GM18508 (cell line): ENCODE measurements around the gene SOX4.

Experiments used
- ATAC-seq: cut with Tn5 transposase; IDR thresholded peaks from one replicate; pipeline ENCODE4 v1.9.1; 2021; ENCODE audit warnings: moderate number of reproducible peaks; ENCODE audit not compliant: insufficient read depth, unreplicated experiment

SOX4 gene

GRCh38 chr6:21611485-21611884 lies 17.9 kb downstream of the SOX4 start:
- no peak for ATAC-seq

- ATAC-seq = no peak
Observed at GRCh38 chr6:21612067-21612745, 18.7 kb downstream of the SOX4 start.

- ATAC-seq = no peak
Observed at GRCh38 chr6:21613809-21614208, 20.3 kb downstream of the SOX4 start.

GRCh38 chr6:21614226-21614625 lies 20.7 kb downstream of the SOX4 start:
- ATAC-seq = no peak

- no peak for ATAC-seq
Observed at GRCh38 chr6:21615504-21615903, 22.0 kb downstream of the SOX4 start.

- no peak for ATAC-seq
Observed at GRCh38 chr6:21616005-21616404, 22.5 kb downstream of the SOX4 start.

- no peak for ATAC-seq
Observed at GRCh38 chr6:21625642-21626041, 32.1 kb downstream of the SOX4 start.

- ATAC-seq = no peak
Observed at GRCh38 chr6:21626756-21627155, 33.2 kb downstream of the SOX4 start.

- ATAC-seq = no peak
Observed at GRCh38 chr6:21628160-21628559, 34.6 kb downstream of the SOX4 start.

GRCh38 chr6:21633511-21634109 lies 40.1 kb downstream of the SOX4 start:
- ATAC-seq = no peak

GRCh38 chr6:21634582-21634981 lies 41.0 kb downstream of the SOX4 start:
- ATAC-seq = no peak

- ATAC-seq = no peak
Observed at GRCh38 chr6:21636876-21637275, 43.3 kb downstream of the SOX4 start.

- ATAC-seq = no peak
Observed at GRCh38 chr6:21639316-21639715, 45.8 kb downstream of the SOX4 start.
